ENCODE data around the gene IL4R. TPM values are rescaled to one million over a fixed set of nuclear protein-coding genes. Genes with fewer than 3 reads are reported as not detected.
"Not testable (repeated sequence)": the region's sequence is repeated elsewhere in the genome, so short reads cannot be mapped to it uniquely, and the experiment has no call there.

Gene IL4R
- total RNA-seq, 1 donor from 2014 or later: 12.3 TPM

DNA sequence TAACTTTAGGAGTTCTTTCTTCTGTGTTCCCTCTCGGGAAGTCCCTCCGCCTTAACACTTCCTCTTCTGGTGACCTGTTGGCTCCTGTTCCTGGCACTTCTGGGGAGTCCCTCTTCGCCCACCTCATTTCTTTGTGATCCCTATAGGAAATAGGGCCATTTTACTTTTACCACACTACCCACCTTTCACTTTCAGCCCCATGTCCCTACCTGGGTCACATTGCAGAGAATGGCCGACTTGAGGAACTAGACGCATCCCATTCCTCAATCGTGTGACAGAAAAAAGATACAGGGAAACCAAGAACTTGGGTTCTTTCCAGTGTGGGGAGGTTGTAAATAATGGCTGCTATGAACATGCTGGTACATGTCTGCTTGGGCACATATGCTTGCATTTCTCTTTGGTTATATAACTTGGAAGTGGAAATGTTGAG lies 94.8 kb downstream of the IL4R start:
- Mint-ChIP-seq H3K4me1 (ENCODE audit: unreplicated experiment) (no peaks in the 10 kb centered on the region), H3K27ac (no peak overlapping the region), H3K27me3 (peaks cover 14% of the 10 kb centered on the region), H3K36me3 (no peaks in the 10 kb centered on the region), H3K9me3 (no peaks in the 10 kb centered on the region), H3K4me3 (no peak overlapping the region)
- TF ChIP-seq CTCF (conservative IDR thresholded peaks at IDR 0.05): no peak
- DNase-seq (ENCODE audit: extremely low spot score, unreplicated experiment): no peak

GRCh38 chr16:27409958-27410357 lies 96.2 kb downstream of the IL4R start:
- not testable (repeated sequence) for H3K9me3 Mint-ChIP-seq; H3K4me3 Mint-ChIP-seq; DNase-seq (ENCODE audit: extremely low spot score, unreplicated experiment); H3K36me3 Mint-ChIP-seq; H3K27ac Mint-ChIP-seq; H3K4me1 Mint-ChIP-seq (ENCODE audit: unreplicated experiment)
- peaks cover 14% of the 10 kb centered on the region for H3K27me3 Mint-ChIP-seq

DNA sequence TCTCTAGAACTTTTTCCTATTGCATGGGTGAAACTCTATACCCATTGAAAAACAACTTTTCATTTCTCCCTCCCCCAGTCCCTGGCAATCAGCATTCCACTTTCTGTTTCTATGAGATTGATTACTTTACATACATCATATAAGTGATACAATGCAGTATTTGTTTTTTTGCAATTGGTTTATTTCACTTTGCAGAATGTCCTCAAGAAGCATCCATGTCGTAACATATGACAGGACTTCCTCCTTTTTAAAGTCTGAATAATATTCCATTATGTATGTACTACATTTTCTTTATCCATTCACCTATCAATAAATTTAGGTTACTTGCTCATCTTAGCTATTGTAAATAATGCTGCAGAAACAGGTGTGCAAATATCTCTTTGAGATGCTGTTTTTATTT lies 97.0 kb downstream of the IL4R start:
- Mint-ChIP-seq H3K4me1 (ENCODE audit: unreplicated experiment) (no peaks in the 10 kb centered on the region), H3K36me3 (no peaks in the 10 kb centered on the region), H3K9me3 (no peaks in the 10 kb centered on the region), H3K27ac (no peak overlapping the region), H3K4me3 (no peak overlapping the region), H3K27me3 (peaks cover 14% of the 10 kb centered on the region)
- no peak for DNase-seq (ENCODE audit: extremely low spot score, unreplicated experiment)
- no peak for TF ChIP-seq CTCF (conservative IDR thresholded peaks at IDR 0.05)

DNA sequence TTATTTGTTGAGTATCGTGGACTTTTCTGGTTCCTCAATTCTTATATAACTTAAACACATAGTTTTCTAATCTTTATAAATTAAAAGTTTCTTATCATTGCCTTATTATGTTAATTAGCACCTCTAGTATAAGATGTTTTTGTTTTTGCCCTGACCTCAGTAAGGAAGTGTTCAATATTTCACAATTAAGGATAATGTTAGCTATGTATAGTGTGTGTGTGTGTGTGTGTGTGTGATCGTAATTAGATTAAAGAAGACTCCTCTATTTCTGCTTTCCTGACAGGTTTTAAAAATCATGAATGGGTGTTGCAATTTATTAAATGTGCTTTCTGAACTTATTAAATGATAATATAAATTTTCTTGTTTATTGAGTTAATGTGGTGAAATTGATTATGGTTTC lies 100.2 kb downstream of the IL4R start:
- Mint-ChIP-seq H3K9me3 (peaks cover 6% of the 10 kb centered on the region), H3K36me3 (no peaks in the 10 kb centered on the region), H3K4me3 (no peak overlapping the region), H3K27me3 (peaks cover 7% of the 10 kb centered on the region), H3K27ac (no peak overlapping the region), H3K4me1 (ENCODE audit: unreplicated experiment) (no peaks in the 10 kb centered on the region)
- no peak for TF ChIP-seq CTCF (conservative IDR thresholded peaks at IDR 0.05)
- no peak for DNase-seq (ENCODE audit: extremely low spot score, unreplicated experiment)

Other genes with a start within 250 kb of the IL4R start
- gene C16orf82, start 247.0 kb upstream of the IL4R start, total RNA-seq (ENCODE audit: low replicate concordance): 0.43 TPM in 1 of 2 replicates, not detected in the other
- 6.3 and 11.1 TPM in 2 replicates for gene KDM8, start 110.4 kb upstream of the IL4R start, total RNA-seq (ENCODE audit: low replicate concordance)
- gene NSMCE1, start 45.2 kb upstream of the IL4R start, total RNA-seq (ENCODE audit: low replicate concordance): 27.1 and 33.3 TPM in 2 replicates
- 0.29 TPM in 1 of 2 replicates, not detected in the other for gene IL21R, start 88.2 kb downstream of the IL4R start, total RNA-seq (ENCODE audit: low replicate concordance)
- 94.5 and 172 TPM in 2 replicates for gene GTF3C1, start 235.9 kb downstream of the IL4R start, total RNA-seq (ENCODE audit: low replicate concordance)
- 35.8 and 54.8 TPM in 2 replicates for gene KATNIP, start 236.2 kb downstream of the IL4R start, total RNA-seq (ENCODE audit: low replicate concordance)

Data from type B pancreatic cell (in vitro differentiated cells).